GM19328 (cell line): ENCODE data around the gene SCIMP.
"Not testable (repeated sequence)": the region's sequence is repeated elsewhere in the genome, so short reads cannot be mapped to it uniquely, and the experiment has no call there.

Experiments
- ATAC-seq: cut with Tn5 transposase; IDR thresholded peaks from one replicate; pipeline ENCODE4 v1.9.1; 2021; ENCODE audit warnings: mild to moderate bottlenecking, moderate library complexity; ENCODE audit not compliant: unreplicated experiment

Gene SCIMP

GRCh38 chr17:5234645-5235576 is at the start of gene SCIMP:
SCIMP (minus strand) TSS chr17:5234860; CDS start chr17:5234755, 105 bp downstream.
- ATAC-seq, result peak; percentile 48

- no peak for ATAC-seq
Measured at GRCh38 chr17:5283571-5284315, 49.1 kb upstream of the SCIMP start.

GRCh38 chr17:5282642-5283217 is 48.1 kb upstream of the SCIMP start:
- ATAC-seq, result peak; percentile 20

GRCh38 chr17:5281814-5282641 is 47.4 kb upstream of the SCIMP start, which contains the start of gene RABEP1:
RABEP1 (plus strand) TSS chr17:5282284; CDS start chr17:5282487, 203 bp downstream.
- ATAC-seq, result peak; percentile 83

GRCh38 chr17:5272322-5272721 is 37.7 kb upstream of the SCIMP start:
- no peak for ATAC-seq

GRCh38 chr17:5269241-5269960 is 34.7 kb upstream of the SCIMP start:
- ATAC-seq, result no peak

GRCh38 chr17:5264893-5265292 is 30.2 kb upstream of the SCIMP start:
- no peak for ATAC-seq

GRCh38 chr17:5263441-5263840 is 28.8 kb upstream of the SCIMP start:
- no peak for ATAC-seq

GRCh38 chr17:5262416-5262991 is 27.8 kb upstream of the SCIMP start:
- ATAC-seq, result no peak

GRCh38 chr17:5260542-5260941 is 25.9 kb upstream of the SCIMP start:
- ATAC-seq, result no peak

- ATAC-seq, result no peak
Measured at GRCh38 chr17:5257124-5257523, 22.5 kb upstream of the SCIMP start.

- no peak for ATAC-seq
Measured at GRCh38 chr17:5254903-5255521, 20.4 kb upstream of the SCIMP start.

GRCh38 chr17:5254414-5254813 is 19.8 kb upstream of the SCIMP start:
- ATAC-seq, result no peak

- ATAC-seq, result no peak
Measured at GRCh38 chr17:5249615-5250014, 15.0 kb upstream of the SCIMP start.

- no peak for ATAC-seq
Measured at GRCh38 chr17:5248821-5249479, 14.3 kb upstream of the SCIMP start.

GRCh38 chr17:5247621-5248020 is 13.0 kb upstream of the SCIMP start:
- ATAC-seq, result no peak

- no peak for ATAC-seq
Measured at GRCh38 chr17:5241861-5242671, 7.4 kb upstream of the SCIMP start.

- ATAC-seq, result not testable (repeated sequence)
Measured at GRCh38 chr17:5239769-5240168, 5.1 kb upstream of the SCIMP start.
